Measurements from ENCODE around the gene STK32B. TPM values are rescaled to one million over a fixed set of nuclear protein-coding genes. Genes with fewer than 3 reads are reported as not detected.

The STK32B gene
- total RNA-seq, 2 experiments from 2014 or later = not detected

GRCh38 chr4:5307928-5308327 is 256.6 kb downstream of the STK32B start:
- intact Hi-C loops (cut with micrococcal nuclease; ENCODE audit: unreplicated experiment) = no loop called here
- POLR2A ChIA-PET = no interaction called here

GRCh38 chr4:5322321-5322720 is 271.0 kb downstream of the STK32B start:
- BruUV-seq (replicated peaks) = no TSS peak
- H3K4me1 ChIP-seq (ENCODE audit: insufficient read depth, low read length, poor library complexity, severe bottlenecking) = no peaks in the 10 kb centered on the region
- intact Hi-C loops (cut with micrococcal nuclease; ENCODE audit: unreplicated experiment) = no loop called here
- no peak overlapping the region for H3K4me3 ChIP-seq (ENCODE audit: low read depth, low read length, poor library complexity, severe bottlenecking)
- H3K9me2 ChIP-seq (ENCODE audit: insufficient read depth, low read length) = no peaks in the 10 kb centered on the region
- no peaks in the 10 kb centered on the region for H3K36me3 ChIP-seq (ENCODE audit: insufficient read depth, low read length)
- H3K4me2 ChIP-seq (ENCODE audit: low read length) = no peak overlapping the region
- no peaks in the 10 kb centered on the region for H4K20me1 ChIP-seq (ENCODE audit: insufficient read depth, low read length)
- H3K79me2 ChIP-seq (ENCODE audit: insufficient read depth, low read depth, low read length) = no peaks in the 10 kb centered on the region
- TF ChIP-seq CTCF (conservative IDR thresholded peaks at IDR 0.05; ENCODE audit: low read length) (no peak), EZH2phosphoT487 (IDR thresholded peaks at IDR 0.05; ENCODE audit: borderline replicate concordance, low read depth, low read length) (no peak)
- CTCF ChIA-PET (ENCODE audit: unreplicated experiment) = no interaction called here
- H3K9me3 ChIP-seq (ENCODE audit: low read length) = no peaks in the 10 kb centered on the region
- no peak overlapping the region for H2AFZ ChIP-seq (ENCODE audit: low read length)
- POLR2A ChIA-PET = no interaction called here
- H3K27ac ChIP-seq (ENCODE audit: low read depth, low read length, poor library complexity, severe bottlenecking) = no peak overlapping the region
- DNase-seq (ENCODE audit: low spot score) = no peak

More at GRCh38 chr4:5307928-5308327, 256.6 kb downstream of the STK32B start:
- CTCF ChIA-PET (ENCODE audit: unreplicated experiment) = no interaction called here
- H3K4me1 ChIP-seq (ENCODE audit: insufficient read depth, low read length, poor library complexity, severe bottlenecking) = no peaks in the 10 kb centered on the region
- no peaks in the 10 kb centered on the region for H3K9me3 ChIP-seq (ENCODE audit: low read length)
- H3K79me2 ChIP-seq (ENCODE audit: insufficient read depth, low read depth, low read length) = no peaks in the 10 kb centered on the region
- no peak overlapping the region for H3K4me2 ChIP-seq (ENCODE audit: low read length)
- H3K4me3 ChIP-seq (ENCODE audit: low read depth, low read length, poor library complexity, severe bottlenecking) = no peak overlapping the region
- H4K20me1 ChIP-seq (ENCODE audit: insufficient read depth, low read length) = no peaks in the 10 kb centered on the region
- H2AFZ ChIP-seq (ENCODE audit: low read length) = no peak overlapping the region
- no peaks in the 10 kb centered on the region for H3K36me3 ChIP-seq (ENCODE audit: insufficient read depth, low read length)
- DNase-seq (ENCODE audit: low spot score) = no peak
- H3K27ac ChIP-seq (ENCODE audit: low read depth, low read length, poor library complexity, severe bottlenecking) = no peak overlapping the region
- no peaks in the 10 kb centered on the region for H3K9me2 ChIP-seq (ENCODE audit: insufficient read depth, low read length)
- no peak for TF ChIP-seq EZH2phosphoT487 (IDR thresholded peaks at IDR 0.05; ENCODE audit: borderline replicate concordance, low read depth, low read length)
- 0 out of 2 replicates have a peak, but pooled peaks have one; percentile 7 for TF ChIP-seq CTCF (conservative IDR thresholded peaks at IDR 0.05; ENCODE audit: low read length)
- no TSS peak for BruUV-seq (replicated peaks)

- Histone ChIP-seq H2AFZ (ENCODE audit: low read length) (no peak overlapping the region), H3K27ac (ENCODE audit: low read depth, low read length, poor library complexity, severe bottlenecking) (no peak overlapping the region), H3K36me3 (ENCODE audit: insufficient read depth, low read length) (no peaks in the 10 kb centered on the region), H3K4me1 (ENCODE audit: insufficient read depth, low read length, poor library complexity, severe bottlenecking) (no peaks in the 10 kb centered on the region), H3K4me3 (ENCODE audit: low read depth, low read length, poor library complexity, severe bottlenecking) (no peak overlapping the region), H3K79me2 (ENCODE audit: insufficient read depth, low read depth, low read length) (no peaks in the 10 kb centered on the region), H3K4me2 (ENCODE audit: low read length) (no peak overlapping the region), H3K9me3 (ENCODE audit: low read length) (no peaks in the 10 kb centered on the region), H3K9me2 (ENCODE audit: insufficient read depth, low read length) (no peaks in the 10 kb centered on the region), H4K20me1 (ENCODE audit: insufficient read depth, low read length) (no peaks in the 10 kb centered on the region)
- DNase-seq (ENCODE audit: low spot score) = no peak
- ChIA-PET CTCF (ENCODE audit: unreplicated experiment) (no interaction called here), POLR2A (no interaction called here)
- no TSS peak for BruUV-seq (replicated peaks)
- TF ChIP-seq CTCF (conservative IDR thresholded peaks at IDR 0.05; ENCODE audit: low read length) (no peak), EZH2phosphoT487 (IDR thresholded peaks at IDR 0.05; ENCODE audit: borderline replicate concordance, low read depth, low read length) (no peak)
- intact Hi-C loops (cut with micrococcal nuclease; ENCODE audit: unreplicated experiment) = no loop called here
Observed at GRCh38 chr4:5330339-5330989, 279.2 kb downstream of the STK32B start.
